ENCODE measurements around the gene TMEM131L. TPM values are rescaled to one million over a fixed set of nuclear protein-coding genes. Genes with fewer than 3 reads are reported as not detected.
"Not testable (repeated sequence)": the region's sequence is repeated elsewhere in the genome, so short reads cannot be mapped to it uniquely, and the experiment has no call there.

TMEM131L gene
- total and polyA plus RNA-seq, 2 experiments from 2014 or later: 3.3 to 7.4 TPM

- no peak for DNase-seq (ENCODE audit: low read depth in 1 of 2, low spot score in 1 of 2)
- H3K4me1 ChIP-seq (ENCODE audit: low read depth): peaks cover 5% of the 10 kb centered on the region
- no peak for TF ChIP-seq CTCF (IDR thresholded peaks at IDR 0.05; ENCODE audit: low read depth, low read length)
- no peaks in the 10 kb centered on the region for H3K36me3 ChIP-seq
- H3K4me3 ChIP-seq: no peak overlapping the region
- no peaks in the 10 kb centered on the region for H3K9me3 ChIP-seq (ENCODE audit: low read depth)
- no peak overlapping the region for H3K27ac ChIP-seq
- H3K27me3 ChIP-seq: no peaks in the 10 kb centered on the region
Observed at GRCh38 chr4:153560908-153561307, 94.7 kb downstream of the TMEM131L start.

GRCh38 chr4:153564630-153565525 lies 98.7 kb downstream of the TMEM131L start:
- Histone ChIP-seq H3K4me3 (no peak overlapping the region), H3K36me3 (no peaks in the 10 kb centered on the region), H3K9me3 (ENCODE audit: low read depth) (no peaks in the 10 kb centered on the region), H3K27me3 (no peaks in the 10 kb centered on the region), H3K27ac (no peak overlapping the region), H3K4me1 (ENCODE audit: low read depth) (no peaks in the 10 kb centered on the region)
- DNase-seq (ENCODE audit: low read depth in 1 of 2, low spot score in 1 of 2): no peak
- no peak for TF ChIP-seq CTCF (IDR thresholded peaks at IDR 0.05; ENCODE audit: low read depth, low read length)

GRCh38 chr4:153566631-153567150 lies 100.5 kb downstream of the TMEM131L start:
- no peaks in the 10 kb centered on the region for H3K27me3 ChIP-seq
- H3K4me1 ChIP-seq (ENCODE audit: low read depth): no peaks in the 10 kb centered on the region
- no peaks in the 10 kb centered on the region for H3K36me3 ChIP-seq
- TF ChIP-seq CTCF (IDR thresholded peaks at IDR 0.05; ENCODE audit: low read depth, low read length): no peak
- DNase-seq (ENCODE audit: low read depth in 1 of 2, low spot score in 1 of 2): no peak
- no peaks in the 10 kb centered on the region for H3K9me3 ChIP-seq (ENCODE audit: low read depth)
- H3K27ac ChIP-seq: no peak overlapping the region
- H3K4me3 ChIP-seq: no peak overlapping the region

GRCh38 chr4:153567660-153568059 lies 101.5 kb downstream of the TMEM131L start:
- DNase-seq (ENCODE audit: low read depth in 1 of 2, low spot score in 1 of 2); H3K27ac ChIP-seq; H3K27me3 ChIP-seq; H3K4me1 ChIP-seq (ENCODE audit: low read depth); H3K36me3 ChIP-seq; H3K4me3 ChIP-seq; H3K9me3 ChIP-seq (ENCODE audit: low read depth): not testable (repeated sequence)

GRCh38 chr4:153570228-153570973 lies 104.2 kb downstream of the TMEM131L start:
- H3K27ac ChIP-seq: no peak overlapping the region
- no peaks in the 10 kb centered on the region for H3K27me3 ChIP-seq
- H3K4me1 ChIP-seq (ENCODE audit: low read depth): peaks cover 6% of the 10 kb centered on the region
- H3K9me3 ChIP-seq (ENCODE audit: low read depth): no peaks in the 10 kb centered on the region
- no peak overlapping the region for H3K4me3 ChIP-seq
- H3K36me3 ChIP-seq: no peaks in the 10 kb centered on the region
- no peak for DNase-seq (ENCODE audit: low read depth in 1 of 2, low spot score in 1 of 2)
- TF ChIP-seq CTCF (IDR thresholded peaks at IDR 0.05; ENCODE audit: low read depth, low read length): no peak

All from cardiac muscle cell (in vitro differentiated cells and primary cell).